Hindlimb muscle (tissue), 1 donor: Measurements from ENCODE around the gene WDR27. TPM values are rescaled to one million over a fixed set of nuclear protein-coding genes. Genes with fewer than 3 reads are reported as not detected.
"Not testable (repeated sequence)": the region's sequence is repeated elsewhere in the genome, so short reads cannot be mapped to it uniquely, and the experiment has no call there.

Source experiments
- DNase-seq: peaks from one replicate; pipeline ENCODE4 v3.0.0-alpha.2; 2013
- polyA plus RNA-seq: library from polyadenylated mRNA; unstranded; fragments of 120-200 nt; gene quantifications from one replicate; pipeline ENCODE4 v1.2.1, GENCODE V29; 2013; ENCODE audit not compliant: insufficient read length

The WDR27 gene
- polyA plus RNA-seq, 1 donor: 48.8 TPM

DNA sequence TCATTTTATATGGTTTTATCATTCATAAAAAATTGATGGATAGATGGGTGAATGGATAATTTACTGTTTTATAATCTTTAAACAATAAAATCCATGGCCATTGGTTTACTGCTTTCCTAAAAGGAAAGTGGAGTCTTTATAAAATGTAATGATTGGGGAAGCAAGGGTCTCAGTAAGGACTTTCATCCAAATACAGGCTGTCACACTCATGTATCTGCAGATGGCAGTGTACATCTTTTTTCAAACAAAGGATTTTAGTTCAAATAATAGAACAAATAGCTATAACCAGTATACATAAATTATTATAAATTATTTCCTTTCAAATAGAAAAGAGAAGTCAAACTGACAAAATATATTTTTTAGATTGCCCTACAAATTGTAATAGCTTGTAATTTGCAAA is 190.0 kb downstream of the WDR27 start:
- DNase-seq: not testable (repeated sequence)

DNA sequence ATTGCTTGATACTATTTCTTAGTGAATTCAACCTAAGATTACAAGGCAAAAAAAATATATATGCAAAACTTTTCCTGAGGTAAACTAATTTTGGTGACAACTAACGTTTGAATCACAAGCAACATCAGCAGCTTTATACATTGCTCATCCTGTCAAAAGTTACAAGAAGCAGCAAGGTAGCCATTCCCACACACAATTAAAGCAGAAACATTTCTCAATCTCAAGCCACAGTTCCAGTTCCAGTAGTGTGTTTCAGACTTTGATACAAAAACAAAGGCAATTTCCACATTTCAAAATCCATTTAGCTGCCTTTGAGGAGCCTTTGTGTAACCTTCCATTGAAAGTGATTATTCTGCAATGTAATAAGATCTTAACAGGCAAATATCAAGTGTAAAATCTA is 191.0 kb downstream of the WDR27 start:
- DNase-seq: no peak

DNA sequence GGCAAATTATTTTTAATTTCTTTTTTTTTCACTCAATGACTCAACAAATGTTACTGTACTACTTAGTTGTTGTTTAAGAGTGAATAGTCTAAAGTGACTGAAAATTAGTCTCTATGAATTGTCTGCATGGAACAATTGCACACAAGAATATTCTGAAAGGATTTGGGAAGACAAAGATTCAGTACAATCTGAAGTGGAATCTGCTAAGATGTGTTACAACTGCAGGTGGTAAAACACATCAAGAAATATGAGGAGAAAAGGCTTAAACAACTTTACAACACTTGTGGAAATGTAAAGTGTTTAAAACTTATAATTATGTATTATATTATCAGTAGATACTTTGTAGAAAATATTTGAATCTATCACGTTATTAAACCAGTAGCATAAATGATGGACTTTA is 193.4 kb downstream of the WDR27 start:
- no peak for DNase-seq

DNA sequence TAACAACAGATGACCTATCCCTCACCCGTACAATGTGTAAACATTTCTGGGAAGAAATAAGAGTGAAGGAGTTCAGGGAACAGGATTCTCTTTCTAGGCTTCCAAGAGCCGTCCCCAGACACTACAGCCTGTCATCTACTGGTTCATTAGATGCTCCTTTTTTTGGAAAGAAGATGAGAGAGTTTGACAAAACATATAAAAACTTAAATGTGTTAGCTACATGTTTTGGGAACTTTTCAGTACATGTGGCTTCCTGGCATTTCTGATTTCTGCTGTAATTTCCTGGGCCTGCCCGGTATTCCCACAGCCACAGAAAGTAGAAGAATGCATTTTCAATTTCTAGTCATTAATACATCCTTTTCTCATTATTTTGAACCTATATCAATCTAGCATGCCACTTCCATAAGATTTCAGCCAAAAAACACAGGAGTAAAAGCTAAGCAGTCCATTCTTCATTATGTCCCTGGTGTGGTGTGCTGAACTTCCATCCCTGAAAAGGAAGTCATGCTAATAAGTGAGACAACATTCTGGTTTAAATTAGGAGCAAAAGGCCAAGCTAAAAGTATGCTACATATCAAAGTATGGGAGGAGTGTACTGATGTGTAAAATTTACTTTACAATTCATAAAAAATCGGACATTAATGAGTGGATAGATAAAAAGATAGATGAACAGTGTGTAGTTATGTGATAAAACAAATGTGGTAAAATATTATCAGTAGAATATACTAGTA is 198.2 kb downstream of the WDR27 start:
- peak; percentile 26 for DNase-seq

DNA sequence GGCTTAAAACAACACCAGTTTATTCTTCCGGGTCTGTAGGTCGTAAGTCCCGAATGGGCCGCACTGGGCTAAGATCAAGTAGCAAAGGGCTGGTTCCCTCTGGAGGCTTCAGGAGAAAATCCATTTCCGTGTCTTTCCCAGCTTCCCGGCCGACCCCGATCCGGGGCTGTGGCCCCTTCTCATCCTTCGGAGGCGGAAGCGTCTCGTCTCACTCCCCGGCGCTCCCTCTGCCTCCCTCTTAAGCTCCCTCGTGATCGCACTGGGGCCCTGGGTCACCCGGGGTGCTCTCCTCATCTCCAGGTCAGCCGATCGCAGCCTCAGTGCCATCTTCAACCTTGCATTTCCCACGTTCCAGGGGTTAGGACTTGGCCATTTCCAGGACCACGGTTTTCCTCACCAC is 199.4 kb downstream of the WDR27 start:
- no peak for DNase-seq

DNA sequence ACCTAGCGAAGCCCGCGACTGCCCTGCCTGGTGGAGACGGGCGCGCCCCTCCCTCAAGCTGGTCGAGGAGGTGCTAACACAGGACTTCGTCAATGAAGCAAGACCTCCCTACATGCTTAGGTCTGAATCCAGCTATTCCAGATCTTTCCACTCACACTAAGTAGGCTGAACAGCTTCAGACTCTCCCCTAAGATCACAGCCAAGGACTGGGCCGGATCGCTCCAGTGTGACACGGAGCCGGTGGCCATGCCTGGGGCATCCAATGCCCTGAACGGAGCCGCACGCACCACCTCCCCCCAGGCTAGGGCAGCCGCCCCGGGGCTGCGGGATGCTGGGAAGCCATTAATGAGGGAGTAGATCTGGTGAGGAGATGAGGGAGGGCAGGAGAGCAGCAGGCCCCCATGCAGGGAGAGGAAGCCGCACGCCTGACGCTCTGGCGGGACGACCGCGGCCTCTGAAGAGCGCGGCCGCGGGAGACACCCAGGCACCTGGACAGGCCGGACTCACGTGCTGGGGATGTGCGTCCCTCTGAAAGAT is 200.0 kb downstream of the WDR27 start:
- no peak for DNase-seq

DNA sequence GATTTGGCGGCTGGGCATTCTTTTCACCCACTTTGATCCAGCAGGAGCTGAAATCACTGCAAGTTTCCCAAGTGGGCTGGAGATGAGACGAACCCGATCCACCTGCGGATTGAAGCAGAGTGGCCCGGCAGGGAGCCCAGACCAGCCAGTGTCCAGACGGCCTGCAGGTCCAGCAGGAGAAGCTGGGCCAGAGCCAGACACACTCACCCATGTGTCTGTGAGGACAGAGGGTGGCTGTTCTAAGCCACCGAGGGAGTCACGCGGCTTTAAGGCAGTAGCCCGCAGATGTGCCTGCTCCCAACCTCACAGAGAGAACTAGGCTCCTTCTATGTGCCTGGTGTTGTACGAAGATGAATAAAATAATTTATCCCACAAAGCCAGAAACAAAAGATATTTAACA is 200.7 kb downstream of the WDR27 start:
- DNase-seq: no peak

DNA sequence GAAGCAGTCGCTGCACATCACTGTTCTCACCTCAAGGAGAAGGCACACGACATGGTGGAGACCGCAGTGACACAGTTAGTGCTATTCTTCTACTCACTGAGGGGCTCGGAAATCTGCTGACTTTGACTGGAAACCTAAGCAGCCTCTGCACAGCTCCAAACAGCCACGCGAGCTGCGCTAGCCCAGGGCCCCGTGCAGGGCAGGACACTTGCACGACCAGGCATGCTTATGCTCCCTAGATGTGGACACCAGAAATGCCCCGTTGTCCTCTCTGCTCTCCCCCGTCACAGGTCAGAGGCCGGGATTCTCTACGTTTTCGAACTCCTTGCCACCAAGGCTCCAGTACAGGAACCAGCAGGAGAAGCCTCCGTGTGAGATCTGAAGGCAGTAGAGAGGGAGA is 201.1 kb downstream of the WDR27 start:
- no peak for DNase-seq

DNA sequence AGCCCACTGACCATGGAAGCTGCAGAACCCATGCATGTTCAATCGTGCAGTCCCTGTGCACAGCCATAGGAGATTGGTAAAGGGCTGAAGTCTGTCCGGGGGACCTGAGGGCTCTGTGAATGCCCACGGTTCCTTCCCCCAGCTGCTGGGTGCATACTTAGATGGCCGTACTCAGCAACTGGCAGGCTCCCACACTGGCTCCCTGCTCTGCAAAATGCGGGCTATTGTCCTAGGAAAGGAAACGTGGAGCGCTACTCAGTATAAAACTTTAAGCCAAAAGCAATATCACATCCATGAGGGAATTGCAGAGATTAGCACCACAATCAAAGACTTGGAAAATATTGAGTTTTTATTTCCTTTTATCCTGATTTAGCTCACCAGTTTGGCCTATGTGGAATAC is 202.0 kb downstream of the WDR27 start:
- peak; percentile 19 for DNase-seq

DNA sequence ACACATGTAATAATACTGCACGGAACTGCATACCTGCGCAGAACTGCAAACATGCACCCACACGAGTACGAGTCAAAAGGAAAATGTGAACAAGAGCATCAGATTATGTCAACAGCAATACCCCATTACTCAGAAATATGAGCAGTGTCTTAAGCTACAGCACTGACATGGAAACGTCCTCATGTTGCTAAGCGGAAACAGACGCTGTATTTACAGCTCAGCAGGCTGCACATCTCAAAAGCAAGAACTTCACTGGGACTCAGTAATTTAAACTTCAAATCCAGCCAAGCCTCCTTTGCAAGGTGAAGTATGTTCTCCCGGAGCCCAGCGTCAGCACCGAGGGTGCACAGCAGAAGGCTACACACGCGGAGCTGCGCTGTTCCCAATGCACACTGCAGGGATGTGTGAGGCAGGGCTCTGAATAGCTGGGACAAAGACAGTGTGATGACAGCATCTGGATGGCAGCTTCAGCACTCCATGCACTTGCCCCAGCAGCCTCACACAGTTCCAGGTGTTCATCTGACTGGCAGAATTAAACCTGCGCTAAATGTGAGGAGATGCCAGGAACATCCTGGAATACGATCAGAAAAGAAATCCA is 202.8 kb downstream of the WDR27 start:
- DNase-seq: no peak

DNA sequence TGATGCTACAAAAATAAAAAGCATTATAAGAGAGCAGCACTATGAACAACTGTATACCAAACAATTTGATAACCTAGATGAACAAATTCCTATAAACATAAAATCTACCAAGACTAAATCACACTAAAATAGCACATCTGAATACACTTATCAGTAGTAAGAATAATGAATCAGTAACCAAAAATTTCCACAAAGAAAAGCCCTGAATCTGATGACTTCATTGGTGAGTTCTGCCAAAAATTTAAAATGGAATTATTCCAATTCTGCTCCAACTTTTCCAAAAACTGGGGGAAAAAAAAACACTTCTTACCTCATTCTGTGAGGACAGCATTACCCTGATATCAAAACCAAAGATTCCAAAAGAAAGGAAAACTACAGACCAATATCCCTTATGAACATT is 206.2 kb downstream of the WDR27 start:
- no peak for DNase-seq

DNA sequence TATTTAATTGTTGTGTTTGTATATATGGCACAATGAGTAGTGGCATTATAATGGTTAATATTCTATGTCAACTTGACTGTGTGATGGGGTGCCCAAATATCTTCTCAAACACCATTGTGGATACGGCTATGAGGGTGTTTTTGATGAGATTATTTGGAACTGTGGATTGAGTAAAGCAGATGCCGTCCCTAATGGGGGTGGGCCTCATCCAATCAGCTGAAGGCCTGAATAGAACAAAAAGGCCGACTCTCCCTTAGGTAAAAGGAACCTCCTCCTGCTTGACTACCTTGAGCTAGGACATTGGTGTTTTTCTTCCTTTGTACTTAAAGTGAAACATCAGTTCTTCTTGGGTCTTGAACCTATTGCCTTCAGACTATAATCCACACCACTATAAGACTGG is 207.8 kb downstream of the WDR27 start:
- DNase-seq: no peak

DNA sequence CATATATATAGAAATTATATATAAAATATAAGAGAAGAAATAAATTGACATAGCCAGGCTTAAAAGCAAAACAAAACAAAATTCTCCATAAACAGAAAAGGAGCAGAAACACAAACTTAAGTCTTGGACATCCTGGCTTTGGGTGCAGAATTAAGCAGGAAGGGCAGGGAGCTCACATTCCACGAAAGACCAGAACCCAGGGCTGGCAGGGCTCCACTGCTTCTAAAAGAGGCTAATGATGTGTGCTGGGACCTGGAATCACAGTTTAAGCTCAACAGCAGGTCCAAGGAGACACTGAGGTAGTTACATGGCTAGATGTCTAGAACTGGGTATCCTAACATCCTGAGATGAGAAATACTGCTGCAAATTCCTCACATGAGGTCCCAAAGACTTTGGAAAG is 210.3 kb downstream of the WDR27 start:
- DNase-seq: no peak

DNA sequence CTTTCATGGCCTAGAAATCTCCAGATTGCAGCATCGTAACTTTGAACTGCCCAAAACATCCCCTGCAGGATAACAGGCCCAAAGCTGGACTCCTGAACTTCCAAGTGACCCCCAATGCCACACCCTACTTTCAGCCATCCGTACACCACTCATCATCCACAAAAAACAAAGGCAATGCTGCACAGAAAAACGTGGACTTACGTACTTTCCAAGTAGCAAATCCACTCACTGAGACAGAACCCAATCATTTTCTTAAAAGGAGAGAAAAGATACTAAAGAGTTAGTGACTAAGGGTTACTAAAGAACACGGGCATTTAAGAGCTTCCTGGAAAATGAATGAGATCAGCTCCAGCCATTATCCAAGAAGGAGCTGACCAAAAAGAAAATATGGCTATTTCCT is 211.0 kb downstream of the WDR27 start:
- peak; percentile 22 for DNase-seq

DNA sequence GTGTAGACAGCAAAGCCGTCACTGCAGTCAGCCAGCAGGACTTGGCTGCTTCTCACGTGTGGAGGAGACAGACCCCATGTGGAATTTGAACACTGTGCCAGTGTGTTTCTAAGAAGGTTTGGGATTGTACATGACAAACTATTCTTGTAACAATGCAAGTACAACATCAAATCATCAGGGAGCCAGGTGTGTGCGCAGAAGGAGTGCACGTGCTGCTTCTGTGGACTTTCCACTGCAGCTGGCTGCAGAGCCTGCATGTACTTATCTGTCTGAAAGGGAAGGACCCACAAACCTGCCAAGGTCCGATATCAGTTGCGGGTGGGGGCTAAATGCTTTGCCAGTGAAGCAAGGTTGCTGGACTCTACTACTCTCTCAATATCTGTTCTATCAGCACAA is 211.6 kb downstream of the WDR27 start:
- peak; percentile 64 for DNase-seq

DNA sequence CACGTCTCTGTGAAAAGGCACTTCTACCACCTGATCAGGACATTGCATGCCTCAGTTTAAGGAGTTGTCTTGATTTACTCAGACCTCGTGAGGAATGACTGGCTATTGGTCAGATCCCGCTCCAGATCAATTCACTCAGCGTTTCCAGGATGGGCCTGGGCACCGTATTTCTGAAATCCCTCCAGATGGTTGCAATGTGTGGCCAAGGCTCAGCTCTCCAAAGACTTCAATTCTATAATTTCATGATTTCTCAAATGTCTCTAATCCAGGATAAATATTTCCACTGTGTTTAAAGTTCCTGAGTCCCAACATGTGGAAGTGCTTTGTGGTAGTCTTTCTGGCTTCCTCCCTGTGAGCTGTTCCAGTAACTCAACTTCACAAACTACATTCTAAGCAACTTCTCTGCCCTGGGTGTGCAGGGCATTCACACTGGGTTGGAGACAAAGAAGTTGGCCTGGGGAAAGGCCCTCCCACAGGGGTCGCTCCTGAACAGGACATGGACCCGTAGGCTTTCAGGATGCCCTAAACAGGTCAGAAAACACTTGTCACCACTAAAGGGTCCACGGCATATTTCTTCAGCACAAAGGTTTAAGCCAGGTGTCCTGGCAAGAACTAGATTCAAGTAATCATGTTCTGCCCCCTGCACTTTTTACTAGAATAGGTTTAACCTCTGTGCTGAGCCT is 212.1 kb downstream of the WDR27 start:
- DNase-seq: peak; percentile 59

DNA sequence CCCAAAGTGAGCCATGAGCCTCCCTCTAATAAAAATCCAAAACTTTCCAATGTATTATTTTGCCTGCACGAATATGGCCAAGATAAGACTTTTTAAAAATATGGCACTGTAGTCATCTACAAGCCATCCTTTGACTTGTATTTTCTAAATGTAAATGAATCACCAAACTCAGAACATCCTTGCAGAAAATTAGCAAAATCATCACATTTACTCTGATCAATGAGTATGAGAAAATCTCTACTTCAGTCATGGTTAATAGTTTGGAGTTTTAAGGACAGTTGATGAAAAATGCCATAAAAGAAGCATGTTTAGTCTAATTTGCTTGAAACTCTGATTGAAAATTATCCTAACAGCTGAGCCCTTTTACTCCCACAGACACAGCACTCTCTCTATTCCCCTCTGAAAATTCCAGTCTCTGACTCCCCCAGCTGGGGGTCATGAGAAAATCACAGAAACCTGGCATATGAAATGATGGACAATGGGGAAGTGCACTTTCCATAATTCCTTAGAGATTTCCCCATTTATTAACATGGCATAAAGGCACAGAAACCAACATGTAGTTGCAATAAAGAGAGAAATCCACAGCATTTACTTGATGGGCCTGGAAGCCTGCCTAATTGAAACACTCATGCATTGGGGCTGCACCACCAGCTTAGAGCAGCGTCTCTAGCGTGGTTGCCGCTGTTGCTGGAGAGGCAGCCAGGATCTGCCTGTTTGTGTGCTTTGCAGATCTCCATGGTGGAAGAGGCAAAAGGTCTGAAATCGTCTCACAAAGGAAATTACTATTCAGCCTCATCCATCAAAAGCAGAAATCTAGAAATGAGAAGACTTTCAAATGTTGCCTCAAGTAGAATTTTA is 214.0 kb downstream of the WDR27 start:
- no peak for DNase-seq

DNA sequence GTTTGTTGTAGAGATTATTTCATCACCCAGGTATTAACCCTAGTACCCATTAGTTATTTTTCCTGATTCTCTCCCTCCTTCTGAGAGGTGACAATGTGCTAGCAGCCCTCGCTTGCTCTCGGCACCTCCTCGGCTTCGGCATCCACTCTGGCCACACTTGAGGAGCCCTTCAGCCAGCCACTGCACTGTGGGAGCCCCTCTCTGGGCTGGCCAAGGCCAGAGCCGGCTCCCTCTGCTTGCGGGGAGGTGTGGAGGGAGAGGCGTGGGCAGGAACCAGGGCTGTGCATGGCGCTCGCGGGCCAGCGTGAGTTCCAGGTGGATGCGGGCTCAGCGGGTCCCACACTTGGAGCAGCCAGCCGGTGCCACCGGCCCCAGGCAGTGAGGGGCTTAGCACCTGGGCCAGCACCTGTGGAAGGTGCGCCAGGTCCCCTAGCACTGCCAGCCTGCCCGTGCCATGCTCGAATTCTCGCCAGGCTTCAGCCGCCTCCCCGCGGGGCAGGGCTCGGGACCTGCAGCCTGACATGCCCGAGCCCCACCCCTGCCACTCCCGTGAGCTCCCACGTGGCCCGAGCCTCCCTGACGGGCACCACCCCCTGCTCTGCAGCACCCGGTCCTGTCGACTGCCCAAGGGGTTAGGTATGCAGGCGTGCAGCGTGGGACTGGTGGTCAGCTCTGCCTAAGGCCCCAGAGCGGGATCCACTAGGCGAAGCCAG is 221.9 kb downstream of the WDR27 start:
- no peak for DNase-seq

DNA sequence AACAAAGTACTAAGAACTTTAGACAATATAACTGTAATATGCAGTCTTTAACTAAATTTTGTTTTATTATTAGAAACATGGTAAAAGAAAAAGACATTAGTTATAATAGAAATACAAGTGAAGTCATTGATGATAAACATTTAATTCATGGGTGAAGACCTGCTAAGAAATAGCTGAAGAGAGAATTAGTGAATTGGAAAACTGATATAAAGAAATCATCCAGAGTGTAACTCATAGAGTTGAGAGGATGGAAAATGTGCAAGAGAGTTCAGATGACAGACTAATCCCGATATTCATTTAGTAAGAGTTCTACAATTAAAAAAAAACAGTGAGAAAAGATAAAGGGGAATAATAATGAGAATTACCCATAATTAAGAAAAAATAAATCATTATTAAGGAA is 227.5 kb downstream of the WDR27 start:
- no peak for DNase-seq

DNA sequence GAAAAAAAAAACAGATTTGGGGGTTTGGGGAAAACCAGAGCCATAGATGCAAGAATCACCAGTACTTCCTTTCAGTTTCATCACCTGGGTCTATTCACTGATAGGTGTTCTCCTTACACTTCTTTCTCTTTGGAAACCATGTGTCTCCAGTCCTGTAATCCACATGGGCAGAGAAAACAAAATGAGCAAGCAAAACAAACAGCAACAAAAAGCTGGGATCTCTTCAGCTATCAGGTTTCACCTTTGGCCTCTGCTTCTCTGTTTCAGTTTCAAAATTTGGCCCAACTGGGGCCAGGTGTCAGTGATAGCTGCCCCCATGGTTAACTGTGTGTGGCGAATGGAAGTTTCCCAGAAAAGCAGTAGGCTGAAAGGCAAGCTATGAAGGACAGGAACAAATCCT is 228.2 kb downstream of the WDR27 start:
- no peak for DNase-seq

DNA sequence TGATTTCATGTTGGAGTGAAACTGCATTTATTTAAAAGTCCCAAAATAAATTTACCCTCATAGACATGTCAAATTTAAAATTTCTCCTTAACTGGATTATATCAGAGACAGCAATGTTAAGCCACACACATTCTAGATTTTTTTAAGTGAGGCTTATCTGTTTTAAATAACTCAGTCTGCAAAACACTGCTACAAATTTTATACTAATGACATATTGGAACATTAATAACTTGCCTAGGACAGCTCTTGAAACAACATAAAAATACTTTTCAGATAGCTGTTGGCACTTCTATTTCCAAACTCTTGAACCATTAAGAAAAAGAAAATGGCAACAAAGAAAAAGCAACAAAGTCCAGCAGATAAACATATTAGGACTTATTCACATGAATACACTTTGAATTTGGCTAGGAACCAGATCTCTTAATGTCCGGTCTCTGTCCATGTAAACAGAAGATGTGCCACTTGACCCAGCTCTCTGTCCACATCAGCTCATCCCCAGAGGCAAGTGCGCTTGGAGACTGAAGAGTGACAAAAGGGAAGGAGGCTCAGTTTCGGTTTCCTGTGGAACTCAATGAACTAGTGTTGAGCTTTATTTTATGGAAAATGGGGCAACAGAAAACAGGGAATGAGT is 228.9 kb downstream of the WDR27 start:
- DNase-seq: no peak

DNA sequence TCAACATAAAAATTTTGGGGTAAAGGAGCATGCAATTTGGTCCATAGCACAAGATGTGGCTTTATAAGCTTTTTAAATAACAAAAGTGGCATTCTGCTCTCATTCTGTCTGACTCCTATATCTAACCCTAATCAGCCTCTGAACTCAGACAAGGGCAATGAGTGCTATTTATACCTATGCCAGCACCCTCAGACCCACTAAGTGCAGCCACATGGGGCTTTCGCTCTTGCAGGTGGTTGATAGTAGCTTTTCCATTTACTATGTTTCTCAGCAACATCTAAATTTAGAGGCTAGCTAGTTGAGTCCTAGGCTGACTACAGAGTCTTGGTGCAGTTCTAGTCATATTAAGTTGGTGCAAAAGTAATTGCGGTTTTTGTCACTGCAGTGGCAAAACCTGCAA is 231.0 kb downstream of the WDR27 start:
- DNase-seq: no peak
